Endodermal cell (in vitro differentiated cells): ENCODE results near the gene CMIP. TPM values are rescaled to one million over a fixed set of nuclear protein-coding genes. Genes with fewer than 3 reads are reported as not detected.

ENCODE experiments used
- DNase-seq: peaks from one replicate; pipeline ENCODE4 v3.0.0-alpha.2; 2017
- H3K27ac ChIP-seq: 2 replicates; pipeline ENCODE4 v1.5.1; 2013; ENCODE audit warnings: mild to moderate bottlenecking, low read depth, low read length, moderate library complexity
- H3K27me3 ChIP-seq: 2 replicates; pipeline ENCODE4 v1.6.1; 2013; ENCODE audit warnings: mild to moderate bottlenecking, low read length, moderate library complexity; ENCODE audit not compliant: insufficient read depth, control insufficient read depth, poor library complexity, severe bottlenecking
- H3K36me3 ChIP-seq: 2 replicates; pipeline ENCODE4 v1.7.0; 2013; ENCODE audit warnings: mild to moderate bottlenecking, low read length, moderate library complexity; ENCODE audit not compliant: control insufficient read depth, insufficient read depth
- H3K4me1 ChIP-seq: one replicate; pipeline ENCODE4 v1.7.0; 2013; ENCODE audit warnings: low read length; ENCODE audit not compliant: control insufficient read depth, insufficient read depth
- H3K4me3 ChIP-seq: 2 replicates; pipeline ENCODE4 v1.5.1; 2013; ENCODE audit warnings: mild to moderate bottlenecking, low read length, moderate library complexity
- H3K9ac ChIP-seq: 2 replicates; pipeline ENCODE4 v1.6.1; 2013; ENCODE audit warnings: mild to moderate bottlenecking, low read length, moderate library complexity; ENCODE audit not compliant: poor library complexity, severe bottlenecking; ENCODE audit errors: extremely low read depth
- H3K9me3 ChIP-seq: 2 replicates; pipeline ENCODE4 v1.6.1; 2013; ENCODE audit warnings: mild to moderate bottlenecking, low read length, moderate library complexity; ENCODE audit not compliant: control insufficient read depth
- H3K27ac Mint-ChIP-seq: 2 replicates; pipeline ENCODE4 v1.8.0; 2020; ENCODE audit warnings: mixed read lengths
- H3K27me3 Mint-ChIP-seq: 2 replicates; pipeline ENCODE4 v1.8.0; 2021; ENCODE audit warnings: mild to moderate bottlenecking, mixed read lengths; ENCODE audit not compliant: insufficient read depth
- H3K36me3 Mint-ChIP-seq: 2 replicates; pipeline ENCODE4 v1.8.0; 2020; ENCODE audit warnings: low read depth, mixed read lengths
- H3K4me1 Mint-ChIP-seq: 2 replicates; pipeline ENCODE4 v1.8.0; 2020; ENCODE audit warnings: mixed read lengths
- H3K4me3 Mint-ChIP-seq: 2 replicates; pipeline ENCODE4 v1.8.0; 2020; ENCODE audit warnings: mild to moderate bottlenecking, moderate library complexity, mixed read lengths
- H3K9me3 Mint-ChIP-seq: 2 replicates; pipeline ENCODE4 v1.8.0; 2020; ENCODE audit warnings: mild to moderate bottlenecking, mixed read lengths
- WGBS, 2 experiments: methylation state at CpG; one replicate each; pipeline versions ENCODE4 v1.1.5 to v1.1.7; 2013; ENCODE audit warnings: missing lambda C conversion rate in 2 of 2, mixed read lengths in 1 of 2; ENCODE audit not compliant: insufficient coverage in 1 of 2, insufficient read length in 1 of 2; 5-methylcytosine and 5-hydroxymethylcytosine counted together
- total RNA-seq, 2 donors: library from RNA; stranded (reverse); fragmentation: NEBNext Ultra II Directional in 1 of 2; extraction: Animal tissue kit (Norgen Biotek cat#: 25700) in 1 of 2; gene quantifications; 2 replicates in 1 of 2; 3 replicates in 1 of 2; pipeline ENCODE4 v1.2.1, GENCODE V29; 2021
- TF ChIP-seq, protein P1 (sequence below): fragments of 200-600 bp; sonication (generic); conservative IDR thresholded peaks from 2 replicates; pipeline ENCODE4 v1.5.0; 2021; ENCODE audit warnings: antibody characterized with exemption, mild to moderate bottlenecking

CMIP gene
- total RNA-seq, 2 donors from 2014 or later, result 64.0 to 64.7 TPM

DNA sequence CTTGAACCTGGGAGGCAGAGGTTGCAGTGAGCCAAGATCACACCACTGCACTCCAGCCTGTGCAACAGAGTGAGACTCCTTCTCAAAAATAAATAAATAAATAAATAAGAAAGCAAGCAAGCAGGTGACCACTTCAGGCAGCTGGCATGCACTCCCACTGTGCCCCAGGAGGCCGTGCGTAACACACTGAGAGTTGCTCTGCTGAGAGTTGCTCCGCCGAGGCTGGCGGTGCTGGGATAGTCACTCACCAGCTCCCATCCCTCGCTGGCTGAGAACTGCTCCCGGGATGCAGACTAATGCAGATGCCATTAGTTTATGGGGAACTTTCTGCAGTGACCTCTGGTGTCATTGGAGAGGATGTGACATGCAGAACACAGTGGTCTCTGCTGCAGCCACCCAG is 228.8 kb downstream of the CMIP start:
- no peaks in the 10 kb centered on the region for H3K9me3 ChIP-seq
- TF ChIP-seq, protein P1, sequence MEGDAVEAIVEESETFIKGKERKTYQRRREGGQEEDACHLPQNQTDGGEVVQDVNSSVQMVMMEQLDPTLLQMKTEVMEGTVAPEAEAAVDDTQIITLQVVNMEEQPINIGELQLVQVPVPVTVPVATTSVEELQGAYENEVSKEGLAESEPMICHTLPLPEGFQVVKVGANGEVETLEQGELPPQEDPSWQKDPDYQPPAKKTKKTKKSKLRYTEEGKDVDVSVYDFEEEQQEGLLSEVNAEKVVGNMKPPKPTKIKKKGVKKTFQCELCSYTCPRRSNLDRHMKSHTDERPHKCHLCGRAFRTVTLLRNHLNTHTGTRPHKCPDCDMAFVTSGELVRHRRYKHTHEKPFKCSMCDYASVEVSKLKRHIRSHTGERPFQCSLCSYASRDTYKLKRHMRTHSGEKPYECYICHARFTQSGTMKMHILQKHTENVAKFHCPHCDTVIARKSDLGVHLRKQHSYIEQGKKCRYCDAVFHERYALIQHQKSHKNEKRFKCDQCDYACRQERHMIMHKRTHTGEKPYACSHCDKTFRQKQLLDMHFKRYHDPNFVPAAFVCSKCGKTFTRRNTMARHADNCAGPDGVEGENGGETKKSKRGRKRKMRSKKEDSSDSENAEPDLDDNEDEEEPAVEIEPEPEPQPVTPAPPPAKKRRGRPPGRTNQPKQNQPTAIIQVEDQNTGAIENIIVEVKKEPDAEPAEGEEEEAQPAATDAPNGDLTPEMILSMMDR, result peak; percentile 34
- WGBS, 2 experiments, result 42 to 81% methylated on average over 2 to 7 of the region's 7 CpGs
- peaks cover 41% of the 10 kb centered on the region for H3K36me3 ChIP-seq
- H3K27ac ChIP-seq, result no peak overlapping the region
- H3K4me3 ChIP-seq, result no peak overlapping the region
- DNase-seq, result no peak
- no peak overlapping the region for H3K9ac ChIP-seq
- no peaks in the 10 kb centered on the region for H3K4me1 Mint-ChIP-seq
- H3K27me3 ChIP-seq, result no peaks in the 10 kb centered on the region
- H3K27ac Mint-ChIP-seq, result peak overlapping the region; percentile 61
- peaks cover 45% of the 10 kb centered on the region for H3K36me3 Mint-ChIP-seq
- no peaks in the 10 kb centered on the region for H3K4me1 ChIP-seq
- no peaks in the 10 kb centered on the region for H3K27me3 Mint-ChIP-seq
- H3K4me3 Mint-ChIP-seq, result no peak overlapping the region
- H3K9me3 Mint-ChIP-seq, result no peaks in the 10 kb centered on the region

DNA sequence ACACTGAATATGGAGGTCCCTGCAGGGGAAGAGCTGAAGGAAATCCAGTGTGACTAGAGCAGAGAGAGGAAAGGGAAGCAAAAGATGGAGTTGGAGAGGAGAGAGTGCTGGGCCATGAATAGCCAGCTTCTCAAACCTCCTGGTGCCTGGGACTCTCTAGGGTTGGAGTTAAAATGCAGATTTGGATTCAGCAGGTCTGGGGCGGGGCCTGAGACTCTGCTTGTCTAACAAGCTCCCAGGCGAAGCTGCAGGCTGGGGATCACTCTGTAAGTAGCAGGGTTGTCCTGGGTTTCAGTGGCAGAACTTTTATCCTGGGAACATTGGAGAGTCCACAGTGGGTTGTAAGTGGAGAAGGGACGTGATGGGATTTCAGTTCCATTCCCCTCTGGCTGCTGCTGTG is 231.1 kb downstream of the CMIP start:
- no peak overlapping the region for H3K27ac ChIP-seq
- no peak overlapping the region for H3K4me3 ChIP-seq
- no peaks in the 10 kb centered on the region for H3K9me3 ChIP-seq
- 88 to 100% methylated on average over 3 of the region's 3 CpGs for WGBS, 2 experiments
- no peaks in the 10 kb centered on the region for H3K9me3 Mint-ChIP-seq
- peaks cover 41% of the 10 kb centered on the region for H3K36me3 ChIP-seq
- no peaks in the 10 kb centered on the region for H3K4me1 ChIP-seq
- no peaks in the 10 kb centered on the region for H3K27me3 Mint-ChIP-seq
- H3K27me3 ChIP-seq, result no peaks in the 10 kb centered on the region
- DNase-seq, result no peak
- no peak overlapping the region for H3K4me3 Mint-ChIP-seq
- TF ChIP-seq, protein P1, result no peak
- no peaks in the 10 kb centered on the region for H3K4me1 Mint-ChIP-seq
- no peak overlapping the region for H3K9ac ChIP-seq
- H3K27ac Mint-ChIP-seq, result peak overlapping the region; percentile 55
- H3K36me3 Mint-ChIP-seq, result peaks cover 43% of the 10 kb centered on the region

DNA sequence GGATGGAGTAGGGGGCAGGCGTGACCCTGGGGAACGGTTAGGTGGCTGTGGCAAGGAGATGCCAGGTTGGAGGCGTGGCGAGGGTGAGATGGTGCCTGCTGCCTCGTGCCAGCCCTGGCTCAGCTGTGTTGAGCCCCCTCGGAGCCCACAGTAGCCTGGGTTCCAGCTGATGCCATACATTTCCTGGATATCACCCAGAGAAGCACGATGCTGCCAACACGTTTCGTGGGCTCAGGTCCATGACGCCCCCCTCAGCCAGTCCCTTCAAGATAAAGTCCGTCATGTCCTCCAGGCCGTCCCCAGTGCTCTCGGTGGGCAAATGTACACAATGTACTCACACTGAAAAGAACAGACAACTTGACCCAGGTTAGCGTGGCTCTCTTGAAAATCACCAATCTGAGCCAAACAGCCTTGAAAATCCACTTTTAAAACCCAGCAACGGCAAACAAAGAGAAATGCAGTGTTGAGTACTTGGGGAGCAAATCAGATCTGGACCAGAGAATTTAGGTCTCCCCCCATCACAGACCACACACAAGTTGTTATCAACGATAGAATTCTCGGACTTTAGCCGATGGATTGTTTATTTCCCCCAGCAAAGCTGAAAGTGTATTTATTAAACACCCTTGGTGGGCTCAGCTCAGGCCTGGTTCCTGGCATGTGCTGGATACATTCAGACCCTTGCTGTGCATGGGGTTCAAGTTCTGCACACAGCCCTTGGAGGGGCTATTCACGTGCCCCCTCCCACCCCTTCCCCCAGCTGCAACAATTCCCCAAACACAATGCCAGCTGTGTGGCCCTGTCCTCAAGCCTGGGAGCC is 231.7 kb downstream of the CMIP start:
- no peaks in the 10 kb centered on the region for H3K4me1 ChIP-seq
- Mint-ChIP-seq H3K27ac (peak overlapping the region; percentile 55), H3K4me1 (no peaks in the 10 kb centered on the region), H3K4me3 (no peak overlapping the region), H3K9me3 (no peaks in the 10 kb centered on the region), H3K36me3 (peaks cover 49% of the 10 kb centered on the region), H3K27me3 (no peaks in the 10 kb centered on the region)
- peak overlapping the region; percentile 5 for H3K27ac ChIP-seq
- peaks cover 44% of the 10 kb centered on the region for H3K36me3 ChIP-seq
- no peaks in the 10 kb centered on the region for H3K27me3 ChIP-seq
- no peak for DNase-seq
- H3K9ac ChIP-seq, result no peak overlapping the region
- WGBS, 2 experiments, result 94 to 97% methylated on average over 14 to 19 of the region's 19 CpGs
- H3K9me3 ChIP-seq, result no peaks in the 10 kb centered on the region
- H3K4me3 ChIP-seq, result no peak overlapping the region
- TF ChIP-seq, protein P1, result no peak
